NCI-H2171 (cell line): ENCODE results near the gene TFF1.
A peak's percentile ranks its signal among the peaks of the same experiment; 100 is the strongest.

Experiments used
- DNase-seq: peaks from one replicate; lab custom pipeline; 2025; lab: John Stamatoyannopoulos, UW

Gene TFF1

GRCh38 chr21:42381347-42381984 lies 15.1 kb upstream of the TFF1 start:
- no peak for DNase-seq

GRCh38 chr21:42379426-42380215 lies 13.3 kb upstream of the TFF1 start:
- DNase-seq = no peak

DNA sequence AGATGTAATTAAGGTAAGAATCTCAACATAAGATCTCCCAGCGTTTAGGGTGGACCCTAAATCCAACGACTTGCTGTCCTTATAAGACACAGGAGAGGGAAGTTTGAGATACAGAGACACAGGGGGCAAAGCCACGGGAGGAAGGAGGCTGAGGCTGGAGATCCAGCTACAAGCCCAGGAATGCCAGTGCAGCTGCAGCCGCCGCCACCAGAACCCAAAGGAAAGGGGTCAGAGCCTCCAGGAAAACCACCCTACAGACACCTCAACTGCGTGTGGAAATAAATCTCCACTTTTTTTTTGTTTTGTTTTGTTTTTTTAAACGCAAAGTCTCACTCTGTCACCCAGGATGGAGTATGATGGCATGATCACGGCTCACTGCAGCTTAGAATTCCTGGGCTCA lies 12.1 kb upstream of the TFF1 start:
- DNase-seq = no peak

DNA sequence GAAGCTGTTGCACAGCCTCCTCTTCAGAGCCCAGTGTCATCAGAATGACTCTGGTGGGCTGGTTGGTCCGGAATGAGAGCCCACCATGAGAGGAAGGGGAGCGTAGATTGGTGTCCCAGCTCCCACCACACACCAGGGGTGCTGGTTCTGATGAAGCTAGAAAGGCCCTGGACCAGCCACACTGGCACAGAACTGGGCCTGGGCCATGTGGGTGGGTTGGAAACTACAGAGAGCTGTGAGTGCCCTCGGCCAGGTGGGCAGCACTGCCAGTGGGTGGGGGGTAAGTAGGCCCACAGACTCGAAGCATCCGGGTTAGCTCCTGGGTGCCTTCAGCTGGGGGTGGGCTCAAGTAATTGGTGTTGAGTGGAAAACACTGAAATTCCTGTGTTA lies 11.6 kb upstream of the TFF1 start:
- DNase-seq = no peak

- no peak for DNase-seq
Measured at GRCh38 chr21:42377211-42377950, 11.0 kb upstream of the TFF1 start.

DNA sequence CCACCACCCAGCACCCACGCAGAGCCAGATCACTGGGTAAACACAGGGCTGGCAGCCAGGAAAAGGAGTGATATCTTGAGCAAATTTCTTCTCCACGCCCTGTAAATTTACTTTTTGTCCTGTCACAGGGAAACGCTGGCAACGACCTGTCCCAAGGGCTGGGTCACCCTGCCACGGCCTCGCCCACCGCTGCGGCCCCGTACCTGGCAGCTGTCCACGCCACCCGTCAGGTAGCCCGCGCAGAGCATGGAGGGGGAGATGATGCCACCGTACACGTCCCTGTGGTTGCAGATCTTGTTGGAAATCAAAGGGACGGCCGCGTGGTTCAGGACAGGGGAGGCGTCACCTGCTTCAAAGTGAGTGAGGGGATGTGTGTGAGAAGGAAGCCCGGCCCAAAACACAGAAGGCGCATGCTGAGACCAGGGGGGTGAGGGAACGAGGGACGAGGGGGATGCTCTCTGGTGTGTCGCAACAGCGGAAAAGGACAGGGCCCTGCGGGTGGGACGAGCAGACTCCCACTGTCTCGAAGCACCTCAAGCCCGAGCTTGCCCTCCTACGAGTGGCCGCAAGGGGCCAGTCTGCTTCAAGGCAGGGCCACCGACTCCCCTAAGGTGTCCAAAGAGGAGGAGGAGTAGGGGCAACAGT lies 10.1 kb upstream of the TFF1 start:
- no peak for DNase-seq

- no peak for DNase-seq
Measured at GRCh38 chr21:42375966-42376337, 9.6 kb upstream of the TFF1 start.

GRCh38 chr21:42375506-42375905 lies 9.2 kb upstream of the TFF1 start:
- DNase-seq = no peak

GRCh38 chr21:42374864-42375499 lies 8.6 kb upstream of the TFF1 start:
- peak; percentile 44 for DNase-seq

DNA sequence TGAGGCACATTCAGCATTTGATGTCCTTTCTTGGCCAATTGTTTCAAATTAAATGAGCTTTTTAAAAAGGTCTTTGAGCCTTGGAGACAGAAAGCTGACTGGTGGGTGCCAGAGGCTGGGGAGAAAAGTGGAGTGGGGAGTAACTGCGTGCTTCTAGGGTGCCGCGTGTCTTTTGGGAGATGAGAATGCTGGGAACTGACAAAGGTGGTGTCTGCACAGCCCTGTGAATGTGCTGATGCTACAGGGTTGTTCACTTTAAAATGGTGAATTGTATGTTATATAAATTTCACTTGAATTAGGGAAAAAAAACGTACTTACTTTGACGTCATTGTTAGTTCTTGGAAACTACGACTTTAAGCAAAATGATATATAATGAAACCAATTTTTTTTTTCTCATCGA lies 8.1 kb upstream of the TFF1 start:
- DNase-seq = no peak

- DNase-seq = no peak
Measured at GRCh38 chr21:42373908-42374455, 7.6 kb upstream of the TFF1 start.

DNA sequence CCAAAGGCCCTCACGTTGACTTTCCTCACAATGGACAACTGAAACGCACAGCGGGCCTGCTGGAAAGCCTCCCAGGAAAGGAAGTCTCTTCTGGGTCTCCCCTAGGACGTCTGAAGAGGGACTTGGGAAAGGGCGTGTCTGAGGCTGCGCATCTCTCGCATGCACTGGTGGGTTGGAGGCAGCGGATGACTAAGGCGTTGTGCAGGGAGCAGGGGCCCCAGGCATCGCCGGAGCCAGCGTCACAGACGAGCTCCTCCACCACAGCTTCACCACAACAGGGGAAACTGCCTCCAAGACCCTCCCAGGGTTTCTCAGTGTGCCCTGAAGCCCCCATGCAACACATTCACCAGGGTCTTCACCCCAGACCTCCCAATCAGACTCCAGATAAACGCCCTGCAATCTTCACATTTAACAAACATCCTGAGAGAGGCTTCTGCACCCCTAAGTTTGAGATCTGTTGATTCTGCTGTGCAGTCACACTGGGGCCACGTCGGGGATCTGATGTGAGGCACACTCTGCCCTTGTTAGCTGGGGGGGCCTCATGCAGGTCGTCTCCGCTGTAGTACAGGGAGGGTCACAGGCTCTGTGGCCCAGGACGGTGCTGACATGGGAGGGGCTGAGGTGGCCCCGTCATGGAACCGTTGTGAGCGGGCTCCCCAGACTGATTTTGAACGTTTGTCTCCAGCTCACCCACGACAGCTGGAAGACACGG lies 7.0 kb upstream of the TFF1 start:
- no peak for DNase-seq

GRCh38 chr21:42370894-42371654 lies 4.7 kb upstream of the TFF1 start:
- no peak for DNase-seq

DNA sequence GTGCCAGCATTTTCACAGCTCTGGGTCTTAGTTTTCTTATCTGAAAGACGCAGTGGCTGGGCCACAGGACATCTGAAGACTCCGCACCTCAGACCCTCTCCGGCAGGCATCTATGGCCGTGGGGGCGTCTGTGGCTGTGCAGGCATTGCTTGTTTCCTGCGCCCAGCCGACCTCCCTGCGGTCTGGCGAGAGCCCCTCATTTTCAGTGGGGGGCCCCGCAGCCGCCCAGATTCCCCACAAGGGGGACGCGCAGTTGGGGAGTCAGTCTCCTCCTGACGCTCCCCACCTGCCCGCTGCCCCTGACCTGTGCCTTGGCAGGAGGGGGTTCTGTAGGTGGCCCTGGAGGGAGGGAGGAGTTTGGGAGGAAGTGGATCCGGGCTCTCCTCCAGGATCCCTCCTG lies 3.5 kb upstream of the TFF1 start:
- DNase-seq = no peak

GRCh38 chr21:42367367-42368165 lies 1.2 kb upstream of the TFF1 start:
- no peak for DNase-seq

GRCh38 chr21:42365770-42366169 lies 565 bp downstream of the TFF1 start:
- no peak for DNase-seq

DNA sequence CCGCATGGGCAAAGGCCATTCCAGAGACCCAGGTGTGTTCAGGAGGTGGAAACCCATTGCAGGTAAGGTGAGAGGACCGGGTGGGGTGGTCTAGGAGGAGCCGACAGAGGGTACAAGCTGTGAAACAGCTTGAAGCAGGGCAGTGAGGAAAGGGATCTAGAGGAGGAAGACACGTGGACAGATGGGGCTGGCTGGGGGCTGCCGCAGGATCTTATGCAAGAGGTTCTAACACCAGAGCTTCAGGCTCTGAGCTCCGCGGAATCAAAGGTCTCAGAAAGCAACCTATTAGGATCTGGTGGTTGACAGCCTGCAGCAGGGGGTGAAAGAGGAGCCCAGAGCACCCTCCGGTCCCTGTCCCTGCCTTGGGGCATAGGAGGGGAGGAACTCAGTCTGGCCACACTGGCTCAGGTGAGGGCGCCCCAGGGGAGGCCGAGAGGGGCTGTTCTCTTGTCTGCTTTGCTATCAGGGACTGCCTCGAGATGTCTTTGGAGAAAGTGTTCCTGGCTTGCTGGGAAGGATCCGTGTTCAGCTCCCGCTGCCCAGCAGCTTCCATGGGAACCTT lies 1.9 kb downstream of the TFF1 start:
- DNase-seq = no peak

DNA sequence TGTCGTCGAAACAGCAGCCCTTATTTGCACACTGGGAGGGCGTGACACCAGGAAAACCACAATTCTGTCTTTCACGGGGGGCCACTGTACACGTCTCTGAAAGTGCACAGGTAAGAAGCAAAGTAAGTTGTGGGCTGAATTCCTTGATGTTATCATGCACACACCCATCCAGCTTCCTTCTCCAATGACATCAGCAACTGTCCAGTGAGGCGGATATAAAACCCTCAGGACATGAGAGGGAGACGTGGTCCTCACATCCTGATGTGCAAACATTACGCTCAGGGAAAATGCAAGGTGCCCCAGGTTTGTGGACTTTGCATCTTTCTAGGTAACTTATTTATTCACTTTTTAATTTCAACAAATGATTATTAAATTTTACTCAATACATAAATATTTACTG lies 3.0 kb downstream of the TFF1 start:
- DNase-seq = no peak

GRCh38 chr21:42362700-42363099 lies 3.6 kb downstream of the TFF1 start:
- DNase-seq = no peak
